SK-N-SH (cell line): ENCODE data around the gene GHRHR. TPM values are rescaled to one million over a fixed set of nuclear protein-coding genes. Genes with fewer than 3 reads are reported as not detected.

Experiments
- CTCF ChIA-PET: fragments of 300-600, 350-600 bp; formaldehyde crosslinking; extraction: SDS; loops from one replicate; lab custom pipeline; 2021; lab: Yijun Ruan, JAX
- POLR2A ChIA-PET: fragments of 350-600 bp; sonication (Branson Sonifier 250); formaldehyde crosslinking; extraction: SDS; loops from one replicate; lab custom pipeline; 2020; ENCODE audit warnings: antibody characterized with exemption, inconsistent platforms; lab: Yijun Ruan, JAX
- DNase-seq: peaks from one replicate; pipeline ENCODE4 v3.0.0; 2012
- H2AFZ ChIP-seq: fragments of 200-600 bp; sonication (generic); 2 replicates; pipeline ENCODE4 v1.8.1; 2016; ENCODE audit warnings: antibody characterized with exemption, mild to moderate bottlenecking, low read depth
- H3F3A ChIP-seq: fragments of 200-600 bp; sonication (generic); replicated peaks from 2 replicates; pipeline ENCODE3; 2016; ENCODE audit warnings: antibody characterized with exemption, mild to moderate bottlenecking; ENCODE audit not compliant: insufficient read depth
- H3K27ac ChIP-seq, 2 experiments: fragments of 200-500 bp in 1 of 2; fragments of 200-600 bp in 1 of 2; sonication (Bioruptor generic) in 1 of 2; sonication (generic), shearing (Covaris generic) in 1 of 2; 2 replicates each; pipeline versions ENCODE4 v1.5.1 to v1.6.1; 2014 to 2016; ENCODE audit warnings: low read depth in 2 of 2, inconsistent platforms in 1 of 2, low read length in 1 of 2, mild to moderate bottlenecking in 1 of 2, mixed read lengths in 1 of 2
- H3K27me3 ChIP-seq: fragments of 200-600 bp; sonication (generic), shearing (Covaris generic); 2 replicates; pipeline ENCODE4 v1.6.1; 2016; ENCODE audit warnings: mixed run types; ENCODE audit not compliant: insufficient read depth
- H3K36me3 ChIP-seq, 2 experiments: fragments of 200-500 bp in 1 of 2; fragments of 200-600 bp in 1 of 2; sonication (Bioruptor generic) in 1 of 2; sonication (generic) in 1 of 2; replicated peaks in 1 of 2; 2 replicates each; pipeline versions ENCODE3 to v1.5.1; 2014 to 2016; ENCODE audit warnings: low read length in 1 of 2, mild to moderate bottlenecking in 1 of 2; ENCODE audit not compliant: insufficient read depth in 2 of 2, control insufficient read depth in 1 of 2
- H3K4me1 ChIP-seq, 2 experiments: fragments of 200-500 bp in 1 of 2; fragments of 200-600 bp in 1 of 2; sonication (Bioruptor generic) in 1 of 2; sonication (generic), shearing (Covaris generic) in 1 of 2; 2 replicates each; pipeline versions ENCODE4 v1.5.1 to v1.6.1; 2014 to 2016; ENCODE audit warnings: low read depth in 1 of 2, low read length in 1 of 2, mixed run types in 1 of 2; ENCODE audit not compliant: insufficient read depth in 2 of 2, control insufficient read depth in 1 of 2
- H3K4me2 ChIP-seq: fragments of 200-600 bp; sonication (generic), shearing (Covaris generic); 2 replicates; pipeline ENCODE4 v1.6.1; 2017; ENCODE audit warnings: mixed run types
- H3K4me3 ChIP-seq, 2 experiments: fragments of 200-500 bp in 1 of 2; fragments of 200-600 bp in 1 of 2; sonication (Bioruptor generic) in 1 of 2; sonication (generic), shearing (Covaris generic) in 1 of 2; 2 replicates each; pipeline versions ENCODE4 v1.5.1 to v1.8.1; 2014 to 2016; ENCODE audit warnings: low read depth in 2 of 2, inconsistent platforms in 1 of 2, low read length in 1 of 2, mild to moderate bottlenecking in 1 of 2, mixed read lengths in 1 of 2, moderate library complexity in 1 of 2
- H3K79me2 ChIP-seq: fragments of 200-600 bp; sonication (generic); 2 replicates; pipeline ENCODE4 v1.8.1; 2017; ENCODE audit warnings: mild to moderate bottlenecking; ENCODE audit not compliant: insufficient read depth
- H3K9ac ChIP-seq: fragments of 200-600 bp; sonication (generic); 2 replicates; pipeline ENCODE4 v1.6.1; 2017; ENCODE audit warnings: mixed run types
- H3K9me2 ChIP-seq: fragments of 200-600 bp; sonication (generic); 2 replicates; pipeline ENCODE4 v1.6.1; 2017; ENCODE audit warnings: mixed run types
- H3K9me3 ChIP-seq: fragments of 200-600 bp; sonication (generic); 2 replicates; pipeline ENCODE4 v1.6.1; 2017; ENCODE audit warnings: mixed run types, mild to moderate bottlenecking, moderate library complexity
- H4K20me1 ChIP-seq: fragments of 200-600 bp; sonication (generic); 2 replicates; pipeline ENCODE4 v1.6.1; 2017; ENCODE audit warnings: mild to moderate bottlenecking, mixed run types; ENCODE audit not compliant: insufficient read depth
- CHD2 ChIP-seq: fragments of 150-350 bp; IDR thresholded peaks from 2 replicates; pipeline ENCODE4 v1.6.1; 2018; ENCODE audit warnings: low read length; ENCODE audit not compliant: partially characterized antibody
- CTCF ChIP-seq: fragments of 200-600 bp; sonication (generic); IDR thresholded peaks from 2 replicates; pipeline ENCODE4 v1.6.1; 2017; ENCODE audit warnings: antibody characterized with exemption, mild to moderate bottlenecking, moderate library complexity
- ELF1 ChIP-seq: IDR thresholded peaks from 2 replicates; pipeline ENCODE4 v1.4.0; 2012
- MEF2A ChIP-seq: IDR thresholded peaks from 2 replicates; pipeline ENCODE4 v1.4.0; 2012; ENCODE audit warnings: low read depth, borderline replicate concordance
- MXI1 ChIP-seq: IDR thresholded peaks from 2 replicates; pipeline ENCODE4 v1.6.1; 2012; ENCODE audit warnings: mild to moderate bottlenecking, low read depth, low read length, improper control_type of control experiment
- POLR2AphosphoS5 ChIP-seq: IDR thresholded peaks from 2 replicates; pipeline ENCODE4 v1.6.1; 2012; ENCODE audit warnings: low read depth, low read length
- RCOR1 ChIP-seq: fragments of 150-350 bp; IDR thresholded peaks from 2 replicates; pipeline ENCODE4 v1.6.1; 2017; ENCODE audit warnings: antibody characterized with exemption, low read length
- RFX5 ChIP-seq: IDR thresholded peaks from 2 replicates; pipeline ENCODE4 v1.6.1; 2012; ENCODE audit warnings: mild to moderate bottlenecking, improper control_type of control experiment, low read length
- TEAD4 ChIP-seq: IDR thresholded peaks from 2 replicates; pipeline ENCODE4 v1.4.0; 2012; ENCODE audit warnings: mild to moderate bottlenecking, borderline replicate concordance; ENCODE audit not compliant: insufficient read depth
- USF2 ChIP-seq: fragments of 150-350 bp; IDR thresholded peaks from 2 replicates; pipeline ENCODE4 v1.6.1; 2017; ENCODE audit warnings: antibody characterized with exemption, low read length, low read depth, borderline replicate concordance
- YY1 ChIP-seq: IDR thresholded peaks from 2 replicates; pipeline ENCODE4 v1.4.0; 2012; ENCODE audit warnings: low read depth, mild to moderate bottlenecking
- WGBS: methylation state at CpG from one replicate; pipeline ENCODE4 v1.1.6; 2017; ENCODE audit warnings: low lambda C conversion rate; 5-methylcytosine and 5-hydroxymethylcytosine counted together
- polyA plus RNA-seq, 3 experiments: library from polyadenylated mRNA; depleted of rRNA; stranded (reverse); fragments of >200 nt; gene quantifications; 2 replicates each; pipeline ENCODE4 v1.2.3, GENCODE V29; 2012
- TF ChIP-seq, protein P1 (sequence below): IDR thresholded peaks from 2 replicates; pipeline ENCODE4 v1.6.1; 2012; ENCODE audit warnings: mild to moderate bottlenecking, low read depth, low read length, moderate library complexity
- TF ChIP-seq, protein P2 (sequence below): fragments of 150-350 bp; IDR thresholded peaks from 2 replicates; pipeline ENCODE4 v1.6.1; 2016; ENCODE audit warnings: mild to moderate bottlenecking, low read depth, low read length

The GHRHR gene
- not detected in 2 replicates for polyA plus RNA-seq (2012; rRNA removed)
- not detected in 2 replicates for polyA plus RNA-seq (2012; cell fraction: cytosol; rRNA removed)
- polyA plus RNA-seq (2012; cell fraction: nucleus; rRNA removed), result not detected in 2 replicates

GRCh38 chr7:30963842-30964241, at the start of gene GHRHR:
GHRHR (plus strand) TSS chr7:30963953; CDS start chr7:30964069, 116 bp downstream.
- no peak within 1 kb of the TSS for H3K9ac ChIP-seq
- no peak within 1 kb of the TSS for H3K27ac ChIP-seq
- H4K20me1 ChIP-seq, result no peaks in the 10 kb centered on the region
- ChIA-PET POLR2A (no interaction called here), CTCF (interaction anchor here (0.7 to 6.5 kb wide), 8 partner anchors 10 to 171 kb away, joined by 3 to 55 read pairs (median 6); no protein-coding TSS in a partner anchor)
- H3K36me3 ChIP-seq, result no peaks in the 10 kb centered on the region
- H3K4me2 ChIP-seq, result no peak within 1 kb of the TSS
- H3K27me3 ChIP-seq, result peaks cover 52% of the 10 kb centered on the region
- H3F3A ChIP-seq, result no peaks in the 10 kb centered on the region
- H2AFZ ChIP-seq, result no peak within 1 kb of the TSS
- no peaks in the 10 kb centered on the region for H3K79me2 ChIP-seq
- no peak for DNase-seq
- WGBS, result 56% methylated on average over 7 of the region's 11 CpGs
- no peaks in the 10 kb centered on the region for H3K9me2 ChIP-seq
- no peaks in the 10 kb centered on the region for H3K4me1 ChIP-seq
- no peaks in the 10 kb centered on the region for H3K9me3 ChIP-seq
- TF ChIP-seq RFX5, result no peak
- TF ChIP-seq, protein P1, sequence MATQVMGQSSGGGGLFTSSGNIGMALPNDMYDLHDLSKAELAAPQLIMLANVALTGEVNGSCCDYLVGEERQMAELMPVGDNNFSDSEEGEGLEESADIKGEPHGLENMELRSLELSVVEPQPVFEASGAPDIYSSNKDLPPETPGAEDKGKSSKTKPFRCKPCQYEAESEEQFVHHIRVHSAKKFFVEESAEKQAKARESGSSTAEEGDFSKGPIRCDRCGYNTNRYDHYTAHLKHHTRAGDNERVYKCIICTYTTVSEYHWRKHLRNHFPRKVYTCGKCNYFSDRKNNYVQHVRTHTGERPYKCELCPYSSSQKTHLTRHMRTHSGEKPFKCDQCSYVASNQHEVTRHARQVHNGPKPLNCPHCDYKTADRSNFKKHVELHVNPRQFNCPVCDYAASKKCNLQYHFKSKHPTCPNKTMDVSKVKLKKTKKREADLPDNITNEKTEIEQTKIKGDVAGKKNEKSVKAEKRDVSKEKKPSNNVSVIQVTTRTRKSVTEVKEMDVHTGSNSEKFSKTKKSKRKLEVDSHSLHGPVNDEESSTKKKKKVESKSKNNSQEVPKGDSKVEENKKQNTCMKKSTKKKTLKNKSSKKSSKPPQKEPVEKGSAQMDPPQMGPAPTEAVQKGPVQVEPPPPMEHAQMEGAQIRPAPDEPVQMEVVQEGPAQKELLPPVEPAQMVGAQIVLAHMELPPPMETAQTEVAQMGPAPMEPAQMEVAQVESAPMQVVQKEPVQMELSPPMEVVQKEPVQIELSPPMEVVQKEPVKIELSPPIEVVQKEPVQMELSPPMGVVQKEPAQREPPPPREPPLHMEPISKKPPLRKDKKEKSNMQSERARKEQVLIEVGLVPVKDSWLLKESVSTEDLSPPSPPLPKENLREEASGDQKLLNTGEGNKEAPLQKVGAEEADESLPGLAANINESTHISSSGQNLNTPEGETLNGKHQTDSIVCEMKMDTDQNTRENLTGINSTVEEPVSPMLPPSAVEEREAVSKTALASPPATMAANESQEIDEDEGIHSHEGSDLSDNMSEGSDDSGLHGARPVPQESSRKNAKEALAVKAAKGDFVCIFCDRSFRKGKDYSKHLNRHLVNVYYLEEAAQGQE, result no peak
- no peak for TF ChIP-seq POLR2AphosphoS5
- TF ChIP-seq CTCF, result no peak
- no peak for TF ChIP-seq USF2
- no peak for TF ChIP-seq YY1
- no peak for TF ChIP-seq MEF2A
- no peak for TF ChIP-seq MXI1
- no peak for TF ChIP-seq ELF1
- TF ChIP-seq RCOR1, result no peak
- TF ChIP-seq CHD2, result no peak
- TF ChIP-seq, protein P2, sequence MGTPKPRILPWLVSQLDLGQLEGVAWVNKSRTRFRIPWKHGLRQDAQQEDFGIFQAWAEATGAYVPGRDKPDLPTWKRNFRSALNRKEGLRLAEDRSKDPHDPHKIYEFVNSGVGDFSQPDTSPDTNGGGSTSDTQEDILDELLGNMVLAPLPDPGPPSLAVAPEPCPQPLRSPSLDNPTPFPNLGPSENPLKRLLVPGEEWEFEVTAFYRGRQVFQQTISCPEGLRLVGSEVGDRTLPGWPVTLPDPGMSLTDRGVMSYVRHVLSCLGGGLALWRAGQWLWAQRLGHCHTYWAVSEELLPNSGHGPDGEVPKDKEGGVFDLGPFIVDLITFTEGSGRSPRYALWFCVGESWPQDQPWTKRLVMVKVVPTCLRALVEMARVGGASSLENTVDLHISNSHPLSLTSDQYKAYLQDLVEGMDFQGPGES, result no peak
- no peak for TF ChIP-seq TEAD4
- H3K4me3 ChIP-seq, result no peak within 1 kb of the TSS
